B cell (primary cell): ENCODE data around the gene SLC4A4. TPM values are rescaled to one million over a fixed set of nuclear protein-coding genes. Genes with fewer than 3 reads are reported as not detected.

Source experiments
- ATAC-seq: fragments of 200-7000 bp; cut with Tn5 transposase; one replicate; pipeline ENCODE4 v1.10.0; 2021; ENCODE audit warnings: low read depth, mild to moderate bottlenecking, moderate number of reproducible peaks, moderate library complexity
- CTCF ChIA-PET: fragments of 350-600 bp; sonication (Branson Sonifier 250); formaldehyde crosslinking; loops from one replicate; lab custom pipeline; 2021; ENCODE audit warnings: antibody characterized with exemption, inconsistent platforms; lab: Charles Lee
- POLR2A ChIA-PET: fragments of 350-600 bp; sonication (Branson Sonifier 250); formaldehyde crosslinking; loops from one replicate; lab custom pipeline; 2021; ENCODE audit warnings: antibody characterized with exemption; lab: Charles Lee
- DNase-seq: peaks from one replicate; pipeline ENCODE4 v3.0.0; 2013
- H2AFZ ChIP-seq: 2 replicates; pipeline ENCODE4 v1.6.1; 2012; ENCODE audit warnings: mild to moderate bottlenecking, low read depth, low read length; ENCODE audit not compliant: insufficient read depth, poor library complexity, severe bottlenecking
- H3K27ac ChIP-seq, 2 donors: 1 replicate in 1 of 2; 2 replicates in 1 of 2; pipeline ENCODE4 v1.5.1; 2012 to 2013; ENCODE audit warnings: low read length in 2 of 2, mild to moderate bottlenecking in 2 of 2, moderate library complexity in 1 of 2
- H3K27me3 ChIP-seq, 4 experiments: fragments of 200-600 bp in 1 of 4; sonication (generic) in 1 of 4; replicated peaks in 1 of 4; 1 replicate in 2 of 4; 2 replicates in 2 of 4; pipeline versions ENCODE4 v1.6.1 to v1.7.0; 2013 to 2016; ENCODE audit warnings: low read length in 3 of 4, mild to moderate bottlenecking in 2 of 4, mixed read lengths in 1 of 4, moderate library complexity in 1 of 4; ENCODE audit not compliant: insufficient read depth in 4 of 4, control insufficient read depth in 3 of 4; ENCODE audit errors: control extremely low read depth in 1 of 4
- H3K36me3 ChIP-seq, 2 experiments: replicated peaks in 1 of 2; 1 replicate in 1 of 2; 2 replicates in 1 of 2; pipeline versions ENCODE4 v1.6.1 to v1.7.1; 2013; ENCODE audit warnings: low read length in 1 of 2; ENCODE audit not compliant: insufficient read depth in 2 of 2, control insufficient read depth in 1 of 2; ENCODE audit errors: control extremely low read depth in 1 of 2, extremely low read depth in 1 of 2
- H3K4me1 ChIP-seq, 2 donors: fragments of 200-600 bp in 1 of 2; sonication (generic) in 1 of 2; 1 replicate in 1 of 2; 2 replicates in 1 of 2; pipeline versions ENCODE4 v1.5.1 to v1.6.1; 2013 to 2017; ENCODE audit warnings: low read length in 2 of 2; ENCODE audit not compliant: control insufficient read depth in 2 of 2, insufficient read depth in 2 of 2
- H3K4me2 ChIP-seq: replicated peaks from 2 replicates; pipeline ENCODE3; 2012; ENCODE audit warnings: mild to moderate bottlenecking, low read depth, low read length; ENCODE audit not compliant: poor library complexity, severe bottlenecking
- H3K4me3 ChIP-seq, 5 experiments: fragments of 200-600 bp in 1 of 5; sonication (generic) in 1 of 5; 1 replicate in 3 of 5; 2 replicates in 2 of 5; pipeline versions ENCODE4 v1.5.1 to v1.7.0; 2011 to 2016; ENCODE audit warnings: low read length in 4 of 5, mild to moderate bottlenecking in 4 of 5, low read depth in 2 of 5, control low read depth in 1 of 5, moderate library complexity in 1 of 5; ENCODE audit not compliant: insufficient read depth in 1 of 5; ENCODE audit errors: control extremely low read depth in 1 of 5, extremely low read depth in 1 of 5
- H3K79me2 ChIP-seq: fragments of 200-600 bp; sonication (generic); one replicate; pipeline ENCODE4 v1.6.0; 2016; ENCODE audit warnings: low read length; ENCODE audit not compliant: control insufficient read depth, insufficient read depth
- H3K9ac ChIP-seq: fragments of 200-600 bp; sonication (generic); 2 replicates; pipeline ENCODE4 v1.6.1; 2017; ENCODE audit warnings: mild to moderate bottlenecking, low read length, moderate library complexity
- H3K9me3 ChIP-seq, 3 donors: one replicate each; pipeline versions ENCODE4 v1.6.1 to v1.7.1; 2013; ENCODE audit warnings: low read length in 2 of 3; ENCODE audit not compliant: control insufficient read depth in 2 of 3, insufficient read depth in 1 of 3; ENCODE audit errors: control extremely low read depth in 1 of 3
- H4K20me1 ChIP-seq: 2 replicates; pipeline ENCODE4 v1.6.0; 2012; ENCODE audit warnings: mild to moderate bottlenecking, low read length; ENCODE audit not compliant: insufficient read depth, control insufficient read depth, poor library complexity, severe bottlenecking
- H3K27ac Mint-ChIP-seq: one replicate; pipeline ENCODE4 v1.8.0; 2021; ENCODE audit warnings: mixed read lengths
- H3K27me3 Mint-ChIP-seq: one replicate; pipeline ENCODE4 v1.8.0; 2021; ENCODE audit warnings: mixed read lengths
- H3K4me1 Mint-ChIP-seq: one replicate; pipeline ENCODE4 v1.8.0; 2021; ENCODE audit warnings: mixed read lengths
- H3K4me3 Mint-ChIP-seq: one replicate; pipeline ENCODE4 v1.8.0; 2021; ENCODE audit warnings: mixed read lengths
- H3K9me3 Mint-ChIP-seq: one replicate; pipeline ENCODE4 v1.8.0; 2022; ENCODE audit warnings: mixed read lengths; ENCODE audit not compliant: insufficient read depth
- CTCF ChIP-seq: fragments of 200-600 bp; IDR thresholded peaks from one replicate; pipeline ENCODE4 v1.8.0; 2022; ENCODE audit warnings: antibody characterized with exemption, mild to moderate bottlenecking
- EZH2 ChIP-seq: IDR thresholded peaks from 2 replicates; pipeline ENCODE4 v1.6.1; 2012; ENCODE audit warnings: borderline replicate concordance, low read depth, mild to moderate bottlenecking, moderate library complexity, low read length; ENCODE audit not compliant: insufficient read depth, poor library complexity, severe bottlenecking
- WGBS: methylation state at CpG from one replicate; pipeline ENCODE4 v1.1.5; 2013; ENCODE audit warnings: missing lambda C conversion rate; ENCODE audit not compliant: insufficient coverage; 5-methylcytosine and 5-hydroxymethylcytosine counted together
- intact Hi-C: fragments of 100-400 bp; cut with micrococcal nuclease; formaldehyde crosslinking; loops from one replicate; pipeline ENCODE4 v1.10.0; 2022
- polyA plus RNA-seq: library from polyadenylated mRNA; depleted of rRNA; stranded (reverse); fragments of >200 nt; gene quantifications from 2 replicates; pipeline ENCODE4 v1.2.3, GENCODE V29; 2012
- total RNA-seq, 2 donors: library from RNA; stranded (reverse); fragments of 120-200 nt in 1 of 2; gene quantifications; 1 replicate in 1 of 2; 2 replicates in 1 of 2; pipeline versions ENCODE4 v1.2.3 to v1.2.4, GENCODE V29; 2013 to 2022

SLC4A4 gene
- total and polyA plus RNA-seq, 2 donors (not counting 1 experiment from before 2014, with no cell fraction given) = not detected

- H3K27ac ChIP-seq = no peak overlapping the region
- no peak overlapping the region for H3K4me3 ChIP-seq
- H3K9ac ChIP-seq = no peak overlapping the region
- CTCF ChIA-PET = no interaction called here
- Mint-ChIP-seq H3K4me1 (no peaks in the 10 kb centered on the region), H3K4me3 (no peak overlapping the region), H3K27ac (no peak overlapping the region), H3K9me3 (no peaks in the 10 kb centered on the region), H3K27me3 (peaks cover 3% of the 10 kb centered on the region)
- ATAC-seq = no peak
- H3K4me1 ChIP-seq = no peaks in the 10 kb centered on the region
- no peaks in the 10 kb centered on the region for H3K9me3 ChIP-seq
- no peaks in the 10 kb centered on the region for H3K27me3 ChIP-seq
- no peak for DNase-seq
- no peak overlapping the region for H3K4me2 ChIP-seq
- 100% methylated on average over 2 of the region's 4 CpGs for WGBS
- TF ChIP-seq CTCF = no peak
- no peak for TF ChIP-seq EZH2
- POLR2A ChIA-PET = no interaction called here
- intact Hi-C loops = no loop called here
- no peaks in the 10 kb centered on the region for H4K20me1 ChIP-seq
- no peaks in the 10 kb centered on the region for H3K79me2 ChIP-seq
- no peaks in the 10 kb centered on the region for H3K36me3 ChIP-seq
- no peak overlapping the region for H2AFZ ChIP-seq
Measured at GRCh38 chr4:71460371-71460770, 121.6 kb downstream of the SLC4A4 start.

GRCh38 chr4:71461422-71461821 lies 122.6 kb downstream of the SLC4A4 start:
- CTCF ChIA-PET = no interaction called here
- DNase-seq (no peak), ATAC-seq (no peak)
- no peak overlapping the region for H3K27ac Mint-ChIP-seq
- no peak overlapping the region for H3K4me3 ChIP-seq
- H3K27ac ChIP-seq = no peak overlapping the region
- TF ChIP-seq CTCF (no peak), EZH2 (no peak)
- H3K4me3 Mint-ChIP-seq = no peak overlapping the region
- no peak overlapping the region for H3K4me2 ChIP-seq
- H3K79me2 ChIP-seq = no peaks in the 10 kb centered on the region
- H3K4me1 ChIP-seq = no peaks in the 10 kb centered on the region
- no peaks in the 10 kb centered on the region for H3K9me3 ChIP-seq
- H3K27me3 Mint-ChIP-seq = no peaks in the 10 kb centered on the region
- no peaks in the 10 kb centered on the region for H3K9me3 Mint-ChIP-seq
- no peaks in the 10 kb centered on the region for H3K27me3 ChIP-seq
- H3K36me3 ChIP-seq = no peaks in the 10 kb centered on the region
- H4K20me1 ChIP-seq = no peaks in the 10 kb centered on the region
- POLR2A ChIA-PET = no interaction called here
- WGBS = 100% methylated on average over 3 of the region's 4 CpGs
- intact Hi-C loops = no loop called here
- no peak overlapping the region for H3K9ac ChIP-seq
- H2AFZ ChIP-seq = no peak overlapping the region
- H3K4me1 Mint-ChIP-seq = no peaks in the 10 kb centered on the region
